ENCODE data around the gene ASXL2.

ASXL2 gene

GRCh38 chr2:25685741-25686140 is 192.5 kb downstream of the ASXL2 start:
- no peak for DNase-seq (ENCODE audit: low spot score)

- no peak for DNase-seq (ENCODE audit: low spot score)
Measured at GRCh38 chr2:25684577-25685473, 193.5 kb downstream of the ASXL2 start.
